ENCODE data around the gene EMILIN3. TPM values are rescaled to one million over a fixed set of nuclear protein-coding genes. Genes with fewer than 3 reads are reported as not detected.

Gene EMILIN3
- polyA plus RNA-seq, 1 of the 3 experiments (the other 2 are of a cell fraction), result 0.02 TPM

- no peak overlapping the region for H2AFZ ChIP-seq (ENCODE audit: low read depth)
- H4K20me1 ChIP-seq (ENCODE audit: insufficient read depth), result no peaks in the 10 kb centered on the region
- 48% methylated on average over 2 of the region's 2 CpGs for WGBS (ENCODE audit: low lambda C conversion rate)
- POLR2A ChIA-PET, result no interaction called here
- H3K4me1 ChIP-seq (ENCODE audit: control insufficient read depth in 1 of 2, insufficient read depth in 2 of 2, low read depth in 1 of 2, low read length in 1 of 2), result peaks cover 0 to 16% of the 10 kb centered on the region in 2 experiments; a peak in 1 of 4 replicates
- no peaks in the 10 kb centered on the region for H3K36me3 ChIP-seq (replicated peaks in 1 of 2; ENCODE audit: control insufficient read depth in 1 of 2, insufficient read depth in 2 of 2, low read length in 1 of 2)
- H3K27me3 ChIP-seq (ENCODE audit: insufficient read depth), result peaks cover 48% of the 10 kb centered on the region
- H3K9ac ChIP-seq, result no peak overlapping the region
- H3K9me2 ChIP-seq, result no peaks in the 10 kb centered on the region
- H3K4me3 ChIP-seq (ENCODE audit: low read depth in 2 of 2, low read length in 1 of 2), result no peak overlapping the region
- TF ChIP-seq, protein P1, sequence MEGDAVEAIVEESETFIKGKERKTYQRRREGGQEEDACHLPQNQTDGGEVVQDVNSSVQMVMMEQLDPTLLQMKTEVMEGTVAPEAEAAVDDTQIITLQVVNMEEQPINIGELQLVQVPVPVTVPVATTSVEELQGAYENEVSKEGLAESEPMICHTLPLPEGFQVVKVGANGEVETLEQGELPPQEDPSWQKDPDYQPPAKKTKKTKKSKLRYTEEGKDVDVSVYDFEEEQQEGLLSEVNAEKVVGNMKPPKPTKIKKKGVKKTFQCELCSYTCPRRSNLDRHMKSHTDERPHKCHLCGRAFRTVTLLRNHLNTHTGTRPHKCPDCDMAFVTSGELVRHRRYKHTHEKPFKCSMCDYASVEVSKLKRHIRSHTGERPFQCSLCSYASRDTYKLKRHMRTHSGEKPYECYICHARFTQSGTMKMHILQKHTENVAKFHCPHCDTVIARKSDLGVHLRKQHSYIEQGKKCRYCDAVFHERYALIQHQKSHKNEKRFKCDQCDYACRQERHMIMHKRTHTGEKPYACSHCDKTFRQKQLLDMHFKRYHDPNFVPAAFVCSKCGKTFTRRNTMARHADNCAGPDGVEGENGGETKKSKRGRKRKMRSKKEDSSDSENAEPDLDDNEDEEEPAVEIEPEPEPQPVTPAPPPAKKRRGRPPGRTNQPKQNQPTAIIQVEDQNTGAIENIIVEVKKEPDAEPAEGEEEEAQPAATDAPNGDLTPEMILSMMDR (IDR thresholded peaks at IDR 0.05), result no peak
- TF ChIP-seq ELF1 (IDR thresholded peaks at IDR 0.05), result no peak
- no peak for TF ChIP-seq SIN3A (IDR thresholded peaks at IDR 0.05; ENCODE audit: borderline replicate concordance, low read depth, low read length)
- no peak for TF ChIP-seq FOXJ3 (CRISPR knock-in tag; IDR thresholded peaks at IDR 0.05)
- TF ChIP-seq NFIC (IDR thresholded peaks at IDR 0.05; ENCODE audit: borderline replicate concordance), result no peak
- no peak for TF ChIP-seq RXRA (IDR thresholded peaks at IDR 0.05; ENCODE audit: borderline replicate concordance, low read depth)
- TF ChIP-seq RFX5 (IDR thresholded peaks at IDR 0.05; ENCODE audit: low read length), result no peak
- TF ChIP-seq JUND (IDR thresholded peaks at IDR 0.05), result no peak
- no peak for TF ChIP-seq MAX (IDR thresholded peaks at IDR 0.05; ENCODE audit: low read depth)
- TF ChIP-seq MEF2A (IDR thresholded peaks at IDR 0.05; ENCODE audit: borderline replicate concordance, low read depth), result no peak
- no peak for TF ChIP-seq NRF1 (IDR thresholded peaks at IDR 0.05; ENCODE audit: low read depth, low read length)
- TF ChIP-seq EP300 (IDR thresholded peaks at IDR 0.05; ENCODE audit: borderline replicate concordance in 1 of 2, low read depth in 1 of 2, low read length in 1 of 2), result no peak
- TF ChIP-seq YY1 (IDR thresholded peaks at IDR 0.05; ENCODE audit: low read depth), result no peak
- no peak for TF ChIP-seq PBX3 (IDR thresholded peaks at IDR 0.05)
- H3K79me2 ChIP-seq (ENCODE audit: insufficient read depth), result no peaks in the 10 kb centered on the region
- no peak overlapping the region for H3K27ac ChIP-seq (ENCODE audit: low read depth in 2 of 2, low read length in 1 of 2)
- CTCF ChIA-PET, result interaction anchor here (0.9 to 1.6 kb wide), 4 partner anchors 9 to 401 kb away, joined by 3 to 4 read pairs (median 4); no protein-coding TSS in a partner anchor
- no peak for DNase-seq
- H3K9me3 ChIP-seq, result no peaks in the 10 kb centered on the region
- no peak overlapping the region for H3K4me2 ChIP-seq
- no peaks in the 10 kb centered on the region for H3F3A ChIP-seq (replicated peaks; ENCODE audit: insufficient read depth)
Measured at GRCh38 chr20:41369673-41370072, 3.1 kb upstream of the EMILIN3 start.

- peaks cover 45% of the 10 kb centered on the region for H3K27me3 ChIP-seq (ENCODE audit: insufficient read depth)
- no peaks in the 10 kb centered on the region for H3K79me2 ChIP-seq (ENCODE audit: insufficient read depth)
- H3K36me3 ChIP-seq (replicated peaks in 1 of 2; ENCODE audit: control insufficient read depth in 1 of 2, insufficient read depth in 2 of 2, low read length in 1 of 2), result no peaks in the 10 kb centered on the region
- no peak overlapping the region for H3K4me2 ChIP-seq
- no peak for DNase-seq
- POLR2A ChIA-PET, result no interaction called here
- no peak overlapping the region for H3K4me3 ChIP-seq (ENCODE audit: low read depth in 2 of 2, low read length in 1 of 2)
- H3K4me1 ChIP-seq (ENCODE audit: control insufficient read depth in 1 of 2, insufficient read depth in 2 of 2, low read depth in 1 of 2, low read length in 1 of 2), result no peaks in the 10 kb centered on the region; a peak in 1 of 4 replicates
- H3K9ac ChIP-seq, result no peak overlapping the region
- no peaks in the 10 kb centered on the region for H3K9me2 ChIP-seq
- no peaks in the 10 kb centered on the region for H3K9me3 ChIP-seq
- TF ChIP-seq JUND (IDR thresholded peaks at IDR 0.05) (no peak), USF1 (IDR thresholded peaks at IDR 0.05; ENCODE audit: borderline replicate concordance, low read depth) (no peak), RFX5 (IDR thresholded peaks at IDR 0.05; ENCODE audit: low read length) (no peak), TAF1 (IDR thresholded peaks at IDR 0.05; ENCODE audit: borderline replicate concordance, low read depth, low read length) (no peak)
- no peak overlapping the region for H2AFZ ChIP-seq (ENCODE audit: low read depth)
- no peaks in the 10 kb centered on the region for H4K20me1 ChIP-seq (ENCODE audit: insufficient read depth)
- H3F3A ChIP-seq (replicated peaks; ENCODE audit: insufficient read depth), result no peaks in the 10 kb centered on the region
- H3K27ac ChIP-seq (ENCODE audit: low read depth in 2 of 2, low read length in 1 of 2), result no peak overlapping the region
- WGBS (ENCODE audit: low lambda C conversion rate), result 70% methylated on average over 3 of the region's 3 CpGs
- CTCF ChIA-PET, result interaction anchor here (0.5 to 0.9 kb wide), 3 partner anchors 8 to 204 kb away, joined by 3 read pairs; no protein-coding TSS in a partner anchor
Measured at GRCh38 chr20:41367956-41368355, 1.3 kb upstream of the EMILIN3 start.
